Measurements from ENCODE around the gene APC2.

Gene APC2

GRCh38 chr19:1457892-1458291 lies 8.0 kb downstream of the APC2 start:
- no peak for TF ChIP-seq CTCF (IDR thresholded peaks at IDR 0.05; ENCODE audit: borderline replicate concordance, insufficient read depth, low read depth, low read length)
- H3K4me3 ChIP-seq (ENCODE audit: low read depth, low read length) = no peak overlapping the region

GRCh38 chr19:1459479-1459878 lies 9.6 kb downstream of the APC2 start:
- no peak for TF ChIP-seq CTCF (IDR thresholded peaks at IDR 0.05; ENCODE audit: borderline replicate concordance, insufficient read depth, low read depth, low read length)
- H3K4me3 ChIP-seq (ENCODE audit: low read depth, low read length) = no peak overlapping the region

GRCh38 chr19:1460033-1460995 lies 10.4 kb downstream of the APC2 start:
- no peak overlapping the region for H3K4me3 ChIP-seq (ENCODE audit: low read depth, low read length)
- TF ChIP-seq CTCF (IDR thresholded peaks at IDR 0.05; ENCODE audit: borderline replicate concordance, insufficient read depth, low read depth, low read length) = no peak

GRCh38 chr19:1461862-1462261 lies 11.9 kb downstream of the APC2 start:
- H3K4me3 ChIP-seq (ENCODE audit: low read depth, low read length) = no peak overlapping the region
- TF ChIP-seq CTCF (IDR thresholded peaks at IDR 0.05; ENCODE audit: borderline replicate concordance, insufficient read depth, low read depth, low read length) = no peak

- TF ChIP-seq CTCF (IDR thresholded peaks at IDR 0.05; ENCODE audit: borderline replicate concordance, insufficient read depth, low read depth, low read length) = peak; percentile 53
- no peak overlapping the region for H3K4me3 ChIP-seq (ENCODE audit: low read depth, low read length)
Observed at GRCh38 chr19:1465191-1466016, 15.5 kb downstream of the APC2 start.

GRCh38 chr19:1466018-1466460 lies 16.1 kb downstream of the APC2 start:
- no peak overlapping the region for H3K4me3 ChIP-seq (ENCODE audit: low read depth, low read length)
- no peak for TF ChIP-seq CTCF (IDR thresholded peaks at IDR 0.05; ENCODE audit: borderline replicate concordance, insufficient read depth, low read depth, low read length)
